Stimulated activated naive CD8-positive, alpha-beta T cell treated with anti-CD3 and anti-CD28 coated beads, Interleukin-15, amount 100 ng/mL, for 72 hours (primary cell): ENCODE results near the gene TMEM201.
"Not testable (repeated sequence)": the region's sequence is repeated elsewhere in the genome, so short reads cannot be mapped to it uniquely, and the experiment has no call there.

Source experiments
- ATAC-seq: fragments of 150-1000 bp; cut with Tn5 transposase; 2 replicates; pipeline ENCODE4 v1.10.0; 2021; ENCODE audit warnings: mild to moderate bottlenecking, moderate library complexity
- DNase-seq, 2 donors: peaks; one replicate each; pipeline ENCODE4 v3.0.0; 2021 to 2022
- H3K27ac Mint-ChIP-seq, 2 donors: one replicate each; pipeline ENCODE4 v1.8.0; 2022; ENCODE audit warnings: mild to moderate bottlenecking in 2 of 2, mixed read lengths in 2 of 2, moderate library complexity in 2 of 2
- H3K27me3 Mint-ChIP-seq: one replicate; pipeline ENCODE4 v1.8.0; 2022; ENCODE audit warnings: mixed read lengths
- H3K4me1 Mint-ChIP-seq: one replicate; pipeline ENCODE4 v1.8.0; 2022; ENCODE audit warnings: mild to moderate bottlenecking, mixed read lengths
- H3K4me3 Mint-ChIP-seq, 2 donors: one replicate each; pipeline ENCODE4 v1.8.0; 2022; ENCODE audit warnings: mild to moderate bottlenecking in 2 of 2, mixed read lengths in 2 of 2, moderate library complexity in 1 of 2
- H3K9me3 Mint-ChIP-seq, 2 donors: one replicate each; pipeline ENCODE4 v1.8.0; 2022; ENCODE audit warnings: mixed read lengths in 2 of 2

TMEM201 gene

DNA sequence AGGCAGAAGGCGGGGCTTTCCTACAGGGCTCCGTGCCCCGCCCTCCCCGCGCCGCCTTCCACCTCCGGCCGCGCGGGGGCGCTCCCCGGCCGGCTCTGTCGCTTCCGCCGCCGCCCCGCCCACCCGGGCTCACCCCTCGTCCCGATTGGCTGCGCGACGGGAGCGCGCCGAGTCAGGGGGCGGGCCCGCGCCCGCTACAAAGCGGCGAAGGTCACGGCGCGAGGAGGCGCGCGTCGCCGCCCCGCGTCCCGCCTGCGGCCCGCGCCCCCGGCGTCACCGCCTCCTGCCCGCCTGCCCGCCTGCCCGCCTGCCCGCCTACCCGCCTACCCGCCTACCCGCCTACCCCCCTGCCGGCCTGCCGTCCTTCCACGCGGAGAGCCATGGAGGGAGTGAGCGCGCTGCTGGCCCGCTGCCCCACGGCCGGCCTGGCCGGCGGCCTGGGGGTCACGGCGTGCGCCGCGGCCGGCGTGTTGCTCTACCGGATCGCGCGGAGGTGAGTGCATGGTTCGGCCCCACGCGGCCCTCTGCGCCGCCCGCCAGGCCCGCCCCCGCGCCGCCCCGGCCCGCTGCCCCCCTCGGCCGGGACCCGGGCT is at the start of gene TMEM201:
TMEM201 (plus strand) TSS at position 361 of the 593 bp plus-strand sequence; CDS start at position 381, 20 bp downstream.
- peaks cover 48% of the 10 kb centered on the region for H3K4me1 Mint-ChIP-seq
- DNase-seq = peak; percentile 93 to 95

GRCh38 chr1:9539165-9539828 is 49.4 kb upstream of the TMEM201 start, which contains the start of gene SLC25A33:
Gene SLC25A33, plus strand, starts transcription at chr1:9539465. Its CDS starts 227 bp downstream, at chr1:9539692.
- no peaks in the 10 kb centered on the region for H3K27me3 Mint-ChIP-seq
- peaks cover 54% of the 10 kb centered on the region for H3K4me1 Mint-ChIP-seq
- DNase-seq (peak; percentile 98 to 99), ATAC-seq (peak; percentile 98)
- peak within 1 kb of the TSS; percentile 85 to 95 for H3K4me3 Mint-ChIP-seq
- peaks cover 0 to 4% of the 10 kb centered on the region in 2 donors for H3K9me3 Mint-ChIP-seq
- H3K27ac Mint-ChIP-seq = peak within 1 kb of the TSS; percentile 84 to 89

More for the DNA sequence above, at the start of gene TMEM201:
- no peaks in the 10 kb centered on the region for H3K27me3 Mint-ChIP-seq
- peak within 1 kb of the TSS; percentile 90 for H3K4me3 Mint-ChIP-seq
- H3K27ac Mint-ChIP-seq = peak within 1 kb of the TSS; percentile 9 to 94
- H3K9me3 Mint-ChIP-seq = no peaks in the 10 kb centered on the region
- ATAC-seq = peak; percentile 91

DNA sequence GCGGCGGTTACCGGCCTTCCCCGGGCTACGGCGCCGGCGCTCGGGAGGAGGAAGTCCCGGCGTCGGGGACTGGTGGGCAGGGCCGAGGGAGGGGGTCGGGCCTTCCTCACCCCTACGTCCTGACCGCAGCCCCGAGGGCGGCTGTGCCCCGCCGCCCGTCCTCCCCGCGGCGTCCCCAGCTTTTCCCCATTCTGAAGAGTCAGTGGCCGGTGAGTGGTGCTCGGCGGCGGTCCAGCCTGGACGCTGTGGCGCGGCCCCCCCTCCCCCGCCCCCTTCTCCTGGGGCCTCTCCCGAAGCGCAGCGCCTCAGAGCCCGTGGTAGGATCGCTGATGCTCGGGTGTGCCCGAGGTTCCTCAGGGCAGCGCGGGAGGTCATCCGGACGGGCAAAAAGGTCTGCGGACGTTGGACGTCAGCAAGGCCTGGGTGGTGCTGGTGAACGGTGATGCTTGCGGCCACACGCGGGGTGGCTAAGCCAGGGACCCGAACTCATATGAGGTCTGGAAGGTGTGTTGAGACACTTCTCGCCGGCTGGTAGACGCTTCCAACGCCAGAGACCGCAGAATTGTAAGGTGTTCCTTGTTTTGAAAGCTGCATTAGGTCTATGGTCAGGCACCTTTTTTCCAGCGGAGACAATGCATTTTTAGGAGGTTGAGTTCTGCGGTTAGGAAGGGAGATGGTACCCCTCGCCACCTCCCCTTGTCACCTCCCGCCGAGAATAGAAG is 48.7 kb upstream of the TMEM201 start:
- Mint-ChIP-seq H3K4me1 (peaks cover 58% of the 10 kb centered on the region), H3K9me3 (peaks cover 0 to 4% of the 10 kb centered on the region in 2 donors), H3K4me3 (peak overlapping the region; percentile 85 to 95), H3K27me3 (no peaks in the 10 kb centered on the region), H3K27ac (peak overlapping the region; percentile 84 to 89)
- DNase-seq = peak; percentile 63 to 72
- ATAC-seq = peak; percentile 71

DNA sequence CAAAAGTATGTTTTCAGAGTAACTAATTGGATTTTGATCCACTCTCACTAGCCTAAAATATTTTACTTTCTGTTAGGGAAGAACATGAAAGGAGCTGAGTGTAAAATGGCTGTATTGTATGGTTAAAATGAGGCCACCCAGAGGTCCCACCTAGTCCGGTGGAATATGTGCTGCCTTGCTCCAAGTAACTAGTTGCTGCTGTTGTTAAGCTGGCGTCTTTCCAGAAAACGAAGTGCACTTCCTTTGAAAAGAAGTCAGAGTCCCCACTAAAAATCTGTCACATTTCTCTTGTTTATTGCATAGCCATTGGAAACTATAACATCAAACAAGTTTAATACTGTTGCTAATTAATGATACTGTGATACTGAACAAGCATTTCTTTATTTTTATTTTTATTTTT is 46.3 kb upstream of the TMEM201 start:
- ATAC-seq (no peak), DNase-seq (no peak)
- Mint-ChIP-seq H3K9me3 (no peaks in the 10 kb centered on the region), H3K4me3 (peak overlapping the region; percentile 30 to 85), H3K27me3 (no peaks in the 10 kb centered on the region), H3K4me1 (peaks cover 62% of the 10 kb centered on the region), H3K27ac (peak overlapping the region in 1 of 2 donors; percentile 36)

GRCh38 chr1:9544926-9545325 is 43.8 kb upstream of the TMEM201 start:
- Mint-ChIP-seq H3K4me3 (no peak overlapping the region), H3K27me3 (no peaks in the 10 kb centered on the region), H3K4me1 (peaks cover 56% of the 10 kb centered on the region), H3K27ac (no peak overlapping the region), H3K9me3 (no peaks in the 10 kb centered on the region)
- DNase-seq (no peak), ATAC-seq (no peak)

- Mint-ChIP-seq H3K4me1 (peaks cover 31% of the 10 kb centered on the region), H3K4me3 (no peak overlapping the region), H3K27ac (no peak overlapping the region), H3K27me3 (no peaks in the 10 kb centered on the region), H3K9me3 (no peaks in the 10 kb centered on the region)
- DNase-seq (no peak), ATAC-seq (no peak)
These were observed 38.7 kb upstream of the TMEM201 start for GRCh38 chr1:9549955-9550546.

GRCh38 chr1:9551984-9552383 is 36.7 kb upstream of the TMEM201 start:
- H3K4me1 Mint-ChIP-seq = peaks cover 29% of the 10 kb centered on the region
- no peak overlapping the region for H3K27ac Mint-ChIP-seq
- H3K9me3 Mint-ChIP-seq = no peaks in the 10 kb centered on the region
- no peaks in the 10 kb centered on the region for H3K27me3 Mint-ChIP-seq
- DNase-seq (no peak), ATAC-seq (no peak)
- no peak overlapping the region for H3K4me3 Mint-ChIP-seq

GRCh38 chr1:9553736-9554144 is 35.0 kb upstream of the TMEM201 start:
- DNase-seq (no peak), ATAC-seq (no peak)
- H3K4me3 Mint-ChIP-seq = no peak overlapping the region
- H3K27me3 Mint-ChIP-seq = no peaks in the 10 kb centered on the region
- H3K4me1 Mint-ChIP-seq = peaks cover 35% of the 10 kb centered on the region
- H3K27ac Mint-ChIP-seq = no peak overlapping the region
- no peaks in the 10 kb centered on the region for H3K9me3 Mint-ChIP-seq

- Mint-ChIP-seq H3K4me3 (no peak overlapping the region), H3K4me1 (peaks cover 43% of the 10 kb centered on the region), H3K27ac (no peak overlapping the region), H3K27me3 (no peaks in the 10 kb centered on the region), H3K9me3 (no peaks in the 10 kb centered on the region)
- DNase-seq (no peak), ATAC-seq (no peak)
These were observed 32.8 kb upstream of the TMEM201 start for GRCh38 chr1:9555942-9556341.

GRCh38 chr1:9557624-9558023 is 31.1 kb upstream of the TMEM201 start:
- no peak overlapping the region for H3K4me3 Mint-ChIP-seq
- H3K4me1 Mint-ChIP-seq = peaks cover 37% of the 10 kb centered on the region
- no peak for DNase-seq
- H3K27me3 Mint-ChIP-seq = no peaks in the 10 kb centered on the region
- ATAC-seq = no peak
- no peaks in the 10 kb centered on the region for H3K9me3 Mint-ChIP-seq
- H3K27ac Mint-ChIP-seq = no peak overlapping the region

GRCh38 chr1:9558271-9558945 is 30.3 kb upstream of the TMEM201 start:
- peak; percentile 28 for ATAC-seq
- Mint-ChIP-seq H3K27ac (peak overlapping the region; percentile 0 to 10), H3K4me3 (no peak overlapping the region), H3K4me1 (peaks cover 37% of the 10 kb centered on the region), H3K9me3 (no peaks in the 10 kb centered on the region), H3K27me3 (no peaks in the 10 kb centered on the region)
- no peak for DNase-seq

DNA sequence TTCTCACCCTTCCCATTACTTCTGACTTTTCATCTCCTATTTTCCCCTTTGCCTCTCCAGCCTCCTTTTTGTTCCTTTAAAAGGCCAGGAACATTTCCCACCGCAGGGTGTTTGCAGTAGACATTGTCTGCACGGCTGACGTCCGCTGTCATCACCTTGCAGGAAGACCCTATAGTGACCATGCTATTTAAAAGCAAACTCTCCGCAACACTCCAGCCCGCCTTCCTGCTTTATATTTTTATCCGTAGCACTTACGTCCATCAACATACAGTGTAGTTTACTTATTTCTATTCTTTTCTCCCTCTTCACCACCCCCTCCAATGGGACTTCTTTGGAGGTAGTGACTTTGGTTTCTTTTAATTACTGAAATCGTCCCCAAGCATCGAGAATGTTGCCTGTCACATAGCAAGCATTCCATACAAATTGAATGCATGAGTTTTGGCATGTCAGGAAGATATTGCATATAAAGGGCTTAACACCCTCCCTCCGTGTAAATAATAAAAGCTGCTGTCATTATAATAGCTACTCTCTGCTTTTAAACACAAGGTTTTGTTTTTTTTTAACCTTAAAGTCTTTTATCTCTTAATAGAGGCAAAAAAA is 29.7 kb upstream of the TMEM201 start:
- Mint-ChIP-seq H3K27ac (peak overlapping the region; percentile 13 to 29), H3K9me3 (no peaks in the 10 kb centered on the region), H3K4me1 (peaks cover 37% of the 10 kb centered on the region), H3K4me3 (no peak overlapping the region), H3K27me3 (no peaks in the 10 kb centered on the region)
- no peak for ATAC-seq
- no peak for DNase-seq

DNA sequence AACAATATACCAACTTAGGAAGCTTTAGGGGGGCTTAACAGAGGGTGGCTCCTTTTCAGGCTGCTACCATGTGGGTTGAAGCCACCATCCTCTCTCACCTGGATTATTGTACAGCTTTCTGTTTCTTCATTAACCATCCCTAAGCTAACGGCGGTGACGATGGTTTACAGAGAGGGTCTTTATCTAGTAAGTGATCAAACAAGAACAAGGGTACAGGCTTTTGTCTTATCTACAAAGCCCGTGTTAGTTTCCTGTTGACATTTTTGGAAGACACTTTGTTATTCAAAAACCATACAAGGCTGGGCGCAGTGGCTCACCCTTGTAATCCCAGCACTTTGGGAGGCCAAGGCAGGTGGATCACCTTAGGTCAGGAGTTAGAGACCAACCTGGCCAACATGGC is 29.0 kb upstream of the TMEM201 start:
- no peak for DNase-seq
- Mint-ChIP-seq H3K27ac (peak overlapping the region; percentile 69 to 74), H3K27me3 (no peaks in the 10 kb centered on the region), H3K4me3 (no peak overlapping the region), H3K4me1 (peaks cover 37% of the 10 kb centered on the region), H3K9me3 (no peaks in the 10 kb centered on the region)
- no peak for ATAC-seq

- H3K9me3 Mint-ChIP-seq, H3K27ac Mint-ChIP-seq, ATAC-seq, DNase-seq, H3K4me3 Mint-ChIP-seq, H3K27me3 Mint-ChIP-seq: not testable (repeated sequence)
- H3K4me1 Mint-ChIP-seq = peaks cover 37% of the 10 kb centered on the region
These were observed 28.6 kb upstream of the TMEM201 start for GRCh38 chr1:9560090-9560489.

DNA sequence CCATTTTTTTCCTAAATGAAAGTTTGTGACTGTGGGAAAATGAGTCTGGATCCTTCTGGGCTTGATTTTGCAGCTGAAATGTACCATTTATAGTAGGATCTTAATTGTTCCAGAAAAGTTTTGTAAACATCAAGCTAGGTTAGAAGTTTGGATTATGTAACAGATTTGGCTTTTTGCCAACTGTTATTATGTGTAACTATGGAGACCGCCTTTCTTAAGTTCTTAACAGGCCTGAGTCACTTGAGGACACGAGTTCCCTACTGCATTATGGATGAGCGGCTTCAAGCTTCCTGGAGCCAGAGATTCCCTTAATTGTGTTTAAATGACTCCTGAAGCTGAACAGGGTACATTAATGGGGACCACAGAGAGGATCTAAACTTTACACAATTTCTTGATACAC is 27.3 kb upstream of the TMEM201 start:
- Mint-ChIP-seq H3K4me1 (peaks cover 29% of the 10 kb centered on the region), H3K4me3 (no peak overlapping the region), H3K27me3 (no peaks in the 10 kb centered on the region), H3K27ac (no peak overlapping the region), H3K9me3 (no peaks in the 10 kb centered on the region)
- DNase-seq (no peak), ATAC-seq (no peak)
